Activated naive CD4-positive, alpha-beta T cell treated with anti-CD3 and anti-CD28 coated beads, Interleukin-2, amount 10 ng/mL, durations not matched to agents 7 days and 5 days (primary cell): ENCODE data around the gene ZNF511.
"Not testable (repeated sequence)": the region's sequence is repeated elsewhere in the genome, so short reads cannot be mapped to it uniquely, and the experiment has no call there.

Experiments used
- CTCF ChIA-PET: fragments of 350-600 bp; sonication (Branson Sonifier 250); formaldehyde crosslinking; loops from one replicate; lab custom pipeline; 2021; ENCODE audit warnings: antibody characterized with exemption; lab: Charles Lee
- DNase-seq: peaks from one replicate; pipeline ENCODE4 v3.0.0-alpha.2; 2020
- H3K27ac Mint-ChIP-seq: one replicate; pipeline ENCODE4 v1.8.0; 2021; ENCODE audit warnings: mild to moderate bottlenecking, moderate library complexity, mixed read lengths
- H3K27me3 Mint-ChIP-seq: one replicate; pipeline ENCODE4 v1.8.0; 2021; ENCODE audit warnings: mild to moderate bottlenecking, mixed read lengths
- H3K36me3 Mint-ChIP-seq: one replicate; pipeline ENCODE4 v1.8.0; 2021; ENCODE audit warnings: mixed read lengths
- H3K4me1 Mint-ChIP-seq: one replicate; pipeline ENCODE4 v1.8.0; 2021; ENCODE audit warnings: mixed read lengths
- H3K4me3 Mint-ChIP-seq: one replicate; pipeline ENCODE4 v1.8.0; 2021; ENCODE audit warnings: mild to moderate bottlenecking, moderate library complexity, mixed read lengths
- H3K9me3 Mint-ChIP-seq: one replicate; pipeline ENCODE4 v1.8.0; 2021; ENCODE audit warnings: mixed read lengths

Gene ZNF511, protein sequence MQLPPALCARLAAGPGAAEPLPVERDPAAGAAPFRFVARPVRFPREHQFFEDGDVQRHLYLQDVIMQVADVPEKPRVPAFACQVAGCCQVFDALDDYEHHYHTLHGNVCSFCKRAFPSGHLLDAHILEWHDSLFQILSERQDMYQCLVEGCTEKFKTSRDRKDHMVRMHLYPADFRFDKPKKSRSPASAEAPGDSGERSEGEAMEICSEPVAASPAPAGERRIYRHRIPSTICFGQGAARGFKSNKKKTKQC

GRCh38 chr10:133308421-133309099 is at the start of gene ZNF511, which contains the start of gene TUBGCP2:
TSS of gene ZNF511 (plus strand) at chr10:133308914. CDS start at chr10:133308944, 30 bp downstream.
TSS of gene TUBGCP2 (minus strand) at chr10:133308872. CDS start at chr10:133302941, 5,931 bp downstream.
- H3K4me1 Mint-ChIP-seq = peaks cover 31% of the 10 kb centered on the region
- H3K36me3 Mint-ChIP-seq = peaks cover 21% of the 10 kb centered on the region
- H3K4me3 Mint-ChIP-seq = peak within 1 kb of the TSS; percentile 96
- peak; percentile 89 for DNase-seq
- H3K9me3 Mint-ChIP-seq = no peaks in the 10 kb centered on the region
- no peaks in the 10 kb centered on the region for H3K27me3 Mint-ChIP-seq
- CTCF ChIA-PET = interaction anchor here (0.8 to 2.0 kb wide), 13 partner anchors 10 to 165 kb away, joined by 3 to 11 read pairs (median 5); partner anchors contain the start of gene ADAM8
- peak within 1 kb of the TSS; percentile 99 for H3K27ac Mint-ChIP-seq

DNA sequence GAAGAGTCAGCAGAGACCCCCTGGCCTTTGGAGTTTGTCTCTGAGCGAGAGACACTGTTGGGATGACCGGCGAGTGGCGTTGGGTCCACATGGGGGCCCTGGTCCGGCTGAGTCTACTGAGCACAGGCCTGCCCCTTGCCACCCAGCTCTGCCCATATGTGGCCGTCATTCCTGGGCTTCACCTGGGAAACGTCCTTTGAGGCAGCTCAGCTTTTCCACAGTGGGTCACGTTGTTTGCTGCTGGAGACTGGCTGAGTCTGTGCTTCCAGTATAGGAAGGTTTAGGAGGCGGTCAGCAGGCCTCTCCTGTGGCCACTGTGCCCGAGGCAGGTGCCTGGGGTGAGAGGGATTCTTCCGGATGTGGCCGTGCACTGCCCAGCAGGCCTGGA is 49.1 kb upstream of the ZNF511 start:
- Mint-ChIP-seq H3K27me3 (peaks cover 18% of the 10 kb centered on the region), H3K9me3 (no peaks in the 10 kb centered on the region), H3K4me3 (peak overlapping the region; percentile 60), H3K4me1 (peaks cover 75% of the 10 kb centered on the region), H3K27ac (peak overlapping the region; percentile 96), H3K36me3 (peaks cover 15% of the 10 kb centered on the region)
- no peak for DNase-seq
- CTCF ChIA-PET = interaction anchor here (0.6 to 1.5 kb wide), 6 partner anchors 13 to 116 kb away, joined by 3 to 7 read pairs (median 4); no protein-coding TSS in a partner anchor

- H3K36me3 Mint-ChIP-seq = peaks cover 24% of the 10 kb centered on the region
- CTCF ChIA-PET = no interaction called here
- DNase-seq = peak; percentile 68
- peak overlapping the region; percentile 77 for H3K4me3 Mint-ChIP-seq
- no peaks in the 10 kb centered on the region for H3K9me3 Mint-ChIP-seq
- peaks cover 18% of the 10 kb centered on the region for H3K27me3 Mint-ChIP-seq
- peak overlapping the region; percentile 96 for H3K27ac Mint-ChIP-seq
- H3K4me1 Mint-ChIP-seq = peaks cover 89% of the 10 kb centered on the region
Measured at GRCh38 chr10:133260895-133261725, 47.6 kb upstream of the ZNF511 start.

- peak; percentile 90 for DNase-seq
- H3K4me3 Mint-ChIP-seq = peak overlapping the region; percentile 77
- peak overlapping the region; percentile 67 for H3K27ac Mint-ChIP-seq
- H3K27me3 Mint-ChIP-seq = peaks cover 18% of the 10 kb centered on the region
- CTCF ChIA-PET = no interaction called here
- H3K9me3 Mint-ChIP-seq = no peaks in the 10 kb centered on the region
- peaks cover 84% of the 10 kb centered on the region for H3K4me1 Mint-ChIP-seq
- peaks cover 24% of the 10 kb centered on the region for H3K36me3 Mint-ChIP-seq
Measured at GRCh38 chr10:133261726-133262325, 46.9 kb upstream of the ZNF511 start.

DNA sequence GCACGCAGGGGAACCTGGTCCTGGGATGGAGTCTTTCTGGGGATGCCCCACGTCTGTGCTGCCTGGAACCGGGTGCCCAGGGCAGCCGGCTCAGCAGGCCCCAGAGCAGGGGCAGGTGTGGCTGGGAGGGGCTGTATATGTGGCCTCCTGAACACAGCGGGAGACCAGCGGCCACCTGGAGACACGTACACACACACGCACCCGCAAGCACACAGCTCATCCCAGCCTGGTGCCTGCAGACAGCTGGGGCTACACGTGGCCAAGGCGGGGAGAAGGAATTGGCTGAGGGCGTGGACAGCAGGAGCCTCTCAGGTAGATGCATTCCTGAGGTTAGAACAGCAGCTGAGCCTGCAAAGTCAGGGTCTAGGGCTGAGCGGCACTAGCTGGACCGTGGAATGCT is 46.0 kb upstream of the ZNF511 start:
- DNase-seq = no peak
- Mint-ChIP-seq H3K27ac (no peak overlapping the region), H3K27me3 (peaks cover 14% of the 10 kb centered on the region), H3K4me3 (no peak overlapping the region), H3K9me3 (no peaks in the 10 kb centered on the region), H3K4me1 (peaks cover 76% of the 10 kb centered on the region), H3K36me3 (peaks cover 24% of the 10 kb centered on the region)
- CTCF ChIA-PET = interaction anchor here (0.8 to 0.9 kb wide), 2 partner anchors 12 to 45 kb away, joined by 3 to 4 read pairs; no protein-coding TSS in a partner anchor

- CTCF ChIA-PET = interaction anchor here (0.6 to 1.7 kb wide), 3 partner anchors 11 to 120 kb away, joined by 3 to 6 read pairs (median 3); no protein-coding TSS in a partner anchor
- H3K4me3 Mint-ChIP-seq = no peak overlapping the region
- peaks cover 24% of the 10 kb centered on the region for H3K36me3 Mint-ChIP-seq
- peak overlapping the region; percentile 78 for H3K27ac Mint-ChIP-seq
- H3K4me1 Mint-ChIP-seq = peaks cover 67% of the 10 kb centered on the region
- H3K27me3 Mint-ChIP-seq = peaks cover 14% of the 10 kb centered on the region
- no peaks in the 10 kb centered on the region for H3K9me3 Mint-ChIP-seq
- no peak for DNase-seq
Measured at GRCh38 chr10:133263674-133264073, 45.0 kb upstream of the ZNF511 start.

DNA sequence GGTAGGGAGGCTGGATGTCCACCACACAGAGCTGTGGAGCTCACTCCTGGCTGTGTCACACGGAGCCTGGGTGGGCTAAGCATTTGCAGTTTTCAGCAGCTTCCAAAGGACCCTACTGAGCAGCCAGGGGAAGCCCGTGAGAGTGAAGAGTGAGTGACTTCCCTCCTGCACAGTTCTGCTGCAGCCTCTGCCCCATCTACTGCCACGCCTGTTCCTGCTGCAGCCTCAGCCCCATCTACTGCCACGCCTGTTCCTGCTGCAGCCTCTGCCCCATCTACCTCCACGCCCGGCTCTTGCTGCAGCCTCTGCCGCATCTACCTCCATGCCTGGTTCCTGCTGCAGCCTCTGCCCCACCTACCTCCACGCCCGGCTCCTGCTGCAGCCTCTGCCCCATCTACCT is 44.3 kb upstream of the ZNF511 start:
- CTCF ChIA-PET = interaction anchor here (0.6 to 1.7 kb wide), 4 partner anchors 11 to 121 kb away, joined by 3 to 6 read pairs (median 3); no protein-coding TSS in a partner anchor
- Mint-ChIP-seq H3K27me3 (peaks cover 9% of the 10 kb centered on the region), H3K27ac (peak overlapping the region; percentile 78), H3K36me3 (peaks cover 24% of the 10 kb centered on the region), H3K4me3 (peak overlapping the region; percentile 46), H3K9me3 (no peaks in the 10 kb centered on the region), H3K4me1 (peaks cover 61% of the 10 kb centered on the region)
- DNase-seq = peak; percentile 77

GRCh38 chr10:133265052-133265451 is 43.7 kb upstream of the ZNF511 start:
- H3K4me3 Mint-ChIP-seq, H3K27me3 Mint-ChIP-seq, H3K9me3 Mint-ChIP-seq, DNase-seq, H3K27ac Mint-ChIP-seq: not testable (repeated sequence)
- CTCF ChIA-PET = interaction anchor here (0.6 kb wide), 1 partner anchor 13 kb away, joined by 3 read pairs; no protein-coding TSS in a partner anchor
- Mint-ChIP-seq H3K4me1 (peaks cover 55% of the 10 kb centered on the region), H3K36me3 (peaks cover 24% of the 10 kb centered on the region)

DNA sequence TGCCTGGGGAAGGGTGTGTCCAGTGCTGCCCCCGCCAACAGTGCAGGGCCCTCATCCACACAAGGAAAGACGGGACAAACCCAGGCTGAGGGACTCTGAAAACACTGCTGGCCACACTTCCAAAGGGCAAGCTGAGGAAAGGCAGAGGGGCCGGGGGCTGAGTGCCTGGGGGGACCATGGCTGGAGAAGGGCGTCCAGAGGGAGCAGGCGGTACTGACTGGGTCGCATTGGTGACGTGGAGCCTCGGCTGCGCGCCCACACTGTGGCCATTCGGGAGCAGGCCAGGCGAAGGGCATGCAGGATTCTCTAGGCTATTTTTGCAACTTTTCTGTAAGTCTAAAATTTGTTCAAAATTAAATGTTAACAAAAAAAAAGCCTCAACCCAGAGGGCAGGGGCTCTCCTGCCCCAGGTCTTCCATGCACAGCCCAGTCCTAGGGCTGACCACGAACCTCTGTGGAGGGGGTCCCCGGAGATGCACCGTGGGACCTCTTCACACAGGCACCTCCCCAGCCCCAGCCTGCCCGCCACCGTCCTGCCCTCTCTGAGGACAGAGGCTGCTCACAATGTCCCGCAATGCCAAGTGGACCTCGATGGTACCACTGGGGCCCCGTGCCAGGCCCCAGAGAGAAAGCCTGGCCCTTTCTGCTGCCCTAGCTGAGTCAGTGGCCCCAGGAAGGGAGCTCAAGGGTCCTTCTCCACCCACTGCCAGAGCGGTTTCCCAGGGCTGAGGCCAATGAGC is 42.5 kb upstream of the ZNF511 start:
- Mint-ChIP-seq H3K27me3 (no peaks in the 10 kb centered on the region), H3K4me1 (peaks cover 43% of the 10 kb centered on the region), H3K4me3 (no peak overlapping the region), H3K9me3 (no peaks in the 10 kb centered on the region), H3K27ac (no peak overlapping the region), H3K36me3 (peaks cover 24% of the 10 kb centered on the region)
- CTCF ChIA-PET = no interaction called here
- no peak for DNase-seq

DNA sequence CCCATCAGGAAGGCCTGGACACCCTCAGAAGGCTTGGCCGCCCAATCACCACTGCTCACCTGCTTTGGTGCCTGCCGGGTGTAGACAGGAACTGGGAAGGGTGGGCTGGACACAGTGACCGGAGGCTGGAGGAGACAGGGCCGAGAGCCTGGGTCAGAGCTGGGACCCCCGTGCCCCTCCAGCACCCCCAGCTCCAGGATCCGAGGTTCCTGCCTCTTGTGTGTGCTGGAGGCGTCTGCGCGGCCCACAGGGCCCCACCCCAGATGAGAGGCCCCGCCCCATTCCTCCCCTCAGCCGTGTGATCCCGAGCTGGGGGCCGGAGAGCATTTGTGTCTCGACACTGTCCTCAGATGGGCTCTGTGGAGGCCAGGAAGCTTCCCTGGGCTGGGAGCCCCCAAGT is 41.4 kb upstream of the ZNF511 start:
- CTCF ChIA-PET = no interaction called here
- Mint-ChIP-seq H3K27ac (no peak overlapping the region), H3K4me1 (peaks cover 40% of the 10 kb centered on the region), H3K9me3 (no peaks in the 10 kb centered on the region), H3K27me3 (no peaks in the 10 kb centered on the region), H3K36me3 (peaks cover 29% of the 10 kb centered on the region), H3K4me3 (no peak overlapping the region)
- DNase-seq = no peak

- H3K9me3 Mint-ChIP-seq = no peaks in the 10 kb centered on the region
- CTCF ChIA-PET = no interaction called here
- H3K4me3 Mint-ChIP-seq = no peak overlapping the region
- no peak overlapping the region for H3K27ac Mint-ChIP-seq
- no peaks in the 10 kb centered on the region for H3K27me3 Mint-ChIP-seq
- peaks cover 34% of the 10 kb centered on the region for H3K4me1 Mint-ChIP-seq
- DNase-seq = no peak
- peaks cover 25% of the 10 kb centered on the region for H3K36me3 Mint-ChIP-seq
Measured at GRCh38 chr10:133267829-133268228, 40.9 kb upstream of the ZNF511 start.

- Mint-ChIP-seq H3K9me3 (no peaks in the 10 kb centered on the region), H3K27ac (no peak overlapping the region), H3K4me1 (peaks cover 27% of the 10 kb centered on the region), H3K36me3 (peaks cover 19% of the 10 kb centered on the region), H3K27me3 (no peaks in the 10 kb centered on the region), H3K4me3 (no peak overlapping the region)
- DNase-seq = no peak
- CTCF ChIA-PET = no interaction called here
Measured at GRCh38 chr10:133268532-133268931, 40.2 kb upstream of the ZNF511 start.

DNA sequence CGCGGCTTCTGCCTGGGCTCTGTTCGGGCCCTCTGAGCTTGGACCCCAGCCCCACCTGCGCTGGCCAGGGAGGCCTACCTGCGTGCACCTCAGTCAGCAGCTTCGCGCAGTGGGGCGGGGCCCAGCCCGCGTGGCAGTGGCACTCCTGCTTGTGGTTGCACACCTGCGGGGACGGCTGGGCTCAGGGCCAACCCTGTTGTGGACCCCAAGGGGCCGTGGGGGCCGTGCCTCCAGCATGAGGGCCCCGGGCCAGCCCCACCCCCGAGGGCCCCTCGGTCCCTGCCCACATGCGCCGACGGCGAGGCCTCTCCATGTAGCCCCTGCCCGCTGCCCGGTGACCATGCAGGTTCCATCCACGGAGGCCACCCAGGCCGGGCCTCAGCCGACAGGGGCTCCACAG is 39.3 kb upstream of the ZNF511 start:
- no peak overlapping the region for H3K4me3 Mint-ChIP-seq
- CTCF ChIA-PET = no interaction called here
- H3K9me3 Mint-ChIP-seq = no peaks in the 10 kb centered on the region

More for the DNA sequence above, 39.3 kb upstream of the ZNF511 start:
- DNase-seq = no peak
- H3K36me3 Mint-ChIP-seq = peaks cover 17% of the 10 kb centered on the region
- H3K27ac Mint-ChIP-seq = no peak overlapping the region
- H3K4me1 Mint-ChIP-seq = peaks cover 19% of the 10 kb centered on the region
- no peaks in the 10 kb centered on the region for H3K27me3 Mint-ChIP-seq
